Measurements from ENCODE around the gene FOXO4.
A peak's percentile ranks its signal among the peaks of the same experiment; 100 is the strongest.

Gene FOXO4

GRCh38 chrX:71100581-71101505 is 5.2 kb downstream of the FOXO4 start:
- DNase-seq, result peak in 3 of 6 experiments; percentile 4 to 45 (median 20)

- no peak for DNase-seq
Measured at GRCh38 chrX:71102292-71102691, 6.6 kb downstream of the FOXO4 start.

GRCh38 chrX:71103110-71103983 is 7.7 kb downstream of the FOXO4 start:
- DNase-seq, result peak; percentile 27 to 59 (median 45)

- no peak for DNase-seq
Measured at GRCh38 chrX:71105628-71106027, 10.0 kb downstream of the FOXO4 start.

- no peak for DNase-seq
Measured at GRCh38 chrX:71106427-71106826, 10.8 kb downstream of the FOXO4 start, which contains the start of gene CXorf65. CXorf65 (minus strand) TSS chrX:71106740; CDS start chrX:71106556, 184 bp downstream.

GRCh38 chrX:71107245-71107644 is 11.6 kb downstream of the FOXO4 start:
- no peak for DNase-seq

- DNase-seq, result peak in 4 of 6 experiments; percentile 22 to 47 (median 35)
Measured at GRCh38 chrX:71107762-71108360, 12.2 kb downstream of the FOXO4 start.

GRCh38 chrX:71109051-71109450 is 13.4 kb downstream of the FOXO4 start:
- DNase-seq, result peak in 2 of 6 experiments; percentile 11 to 29

GRCh38 chrX:71111141-71111843 is 15.6 kb downstream of the FOXO4 start, which contains the start of gene IL2RG:
IL2RG (minus strand) TSS chrX:71111577; CDS start chrX:71111539, 38 bp downstream.
- peak; percentile 48 to 89 (median 84) for DNase-seq

- DNase-seq, result peak in 4 of 6 experiments; percentile 27 to 73 (median 37)
Measured at GRCh38 chrX:71111921-71112431, 16.3 kb downstream of the FOXO4 start.

GRCh38 chrX:71117358-71117757 is 21.7 kb downstream of the FOXO4 start:
- no peak for DNase-seq

GRCh38 chrX:71118032-71118984 is 22.7 kb downstream of the FOXO4 start, which contains the start of gene MED12:
MED12 (plus strand) TSS chrX:71118596; CDS start chrX:71118755, 159 bp downstream.
- DNase-seq, result peak; percentile 53 to 80 (median 72)

- DNase-seq, result no peak
Measured at GRCh38 chrX:71118985-71119535, 23.4 kb downstream of the FOXO4 start.

GRCh38 chrX:71128166-71128833 is 32.6 kb downstream of the FOXO4 start:
- no peak for DNase-seq

GRCh38 chrX:71128915-71129765 is 33.5 kb downstream of the FOXO4 start:
- DNase-seq, result peak; percentile 57 to 82 (median 68)

GRCh38 chrX:71131510-71131909 is 35.9 kb downstream of the FOXO4 start:
- no peak for DNase-seq

- no peak for DNase-seq
Measured at GRCh38 chrX:71140440-71140839, 44.8 kb downstream of the FOXO4 start.

GRCh38 chrX:71143508-71143907 is 47.9 kb downstream of the FOXO4 start:
- DNase-seq, result no peak

GRCh38 chrX:71144651-71145050 is 49.0 kb downstream of the FOXO4 start, which contains the start of gene NLGN3:
NLGN3 (plus strand) TSS chrX:71144841; CDS start chrX:71147750, 2,909 bp downstream.
- DNase-seq, result no peak

All from stimulated activated naive CD4-positive, alpha-beta T cell (primary cell).